Heart left ventricle (tissue), 16 donors: ENCODE measurements around the gene CHAF1B. TPM values are rescaled to one million over a fixed set of nuclear protein-coding genes. Genes with fewer than 3 reads are reported as not detected.

Source experiments
- ATAC-seq, 4 donors: fragments of 200-7000 bp; cut with Tn5 transposase; one replicate each; pipeline ENCODE4 v1.9.1; 2020 to 2022; ENCODE audit warnings: moderate library complexity in 4 of 4, mild to moderate bottlenecking in 3 of 4, moderate number of reproducible peaks in 1 of 4
- DNase-seq, 5 donors: peaks; one replicate each; pipeline ENCODE4 v3.0.0-alpha.2; 2020
- H3K27ac ChIP-seq, 12 donors: fragments of 200-600 bp; sonication (generic) in 4 of 12; one replicate each; pipeline versions ENCODE4 v1.5.0 to v1.8.0; 2016 to 2022; ENCODE audit warnings: mild to moderate bottlenecking in 2 of 12
- H3K27me3 ChIP-seq, 9 donors: fragments of 200-600 bp; sonication (generic) in 2 of 9; one replicate each; pipeline versions ENCODE4 v1.5.1 to v1.8.0; 2016 to 2022; ENCODE audit warnings: mild to moderate bottlenecking in 3 of 9
- H3K36me3 ChIP-seq, 9 donors: fragments of 200-600 bp; sonication (generic) in 2 of 9; one replicate each; pipeline versions ENCODE4 v1.5.0 to v1.8.0; 2018 to 2022; ENCODE audit warnings: mild to moderate bottlenecking in 2 of 9
- H3K4me1 ChIP-seq, 12 donors: fragments of 200-600 bp; sonication (generic) in 4 of 12; one replicate each; pipeline versions ENCODE4 v1.5.0 to v1.8.0; 2016 to 2022; ENCODE audit warnings: mild to moderate bottlenecking in 3 of 12
- H3K4me3 ChIP-seq, 12 donors: fragments of 200-600 bp; sonication (generic) in 4 of 12; one replicate each; pipeline versions ENCODE4 v1.5.0 to v1.8.0; 2017 to 2022; ENCODE audit warnings: mild to moderate bottlenecking in 9 of 12, moderate library complexity in 4 of 12
- H3K9me3 ChIP-seq, 12 donors: fragments of 200-600 bp; sonication (generic) in 4 of 12; one replicate each; pipeline versions ENCODE4 v1.5.0 to v1.8.0; 2016 to 2022; ENCODE audit warnings: mild to moderate bottlenecking in 1 of 12
- POLR2A ChIP-seq, 2 donors: fragments of 450-650 bp; IDR thresholded peaks; one replicate each; pipeline ENCODE4 v1.6.1; 2017; ENCODE audit warnings: antibody characterized with exemption in 2 of 2, mild to moderate bottlenecking in 2 of 2, moderate library complexity in 2 of 2
- WGBS, 4 donors: extraction: QIAGEN DNeasy Blood & Tissue Kit in 2 of 4; methylation state at CpG; one replicate each; pipeline versions ENCODE4 v1.1.5 to v1.1.7; 2013 to 2018; 5-methylcytosine and 5-hydroxymethylcytosine counted together
- intact Hi-C, 10 donors: fragments of 100-400 bp; cut with DNase I; formaldehyde crosslinking; loops; one replicate each; pipeline versions ENCODE4 v1.11.1 to v1.14.2; 2022
- polyA plus RNA-seq, 2 donors: library from polyadenylated mRNA; stranded (reverse); fragments of 200-250 nt; gene quantifications; one replicate each; pipeline ENCODE4 v1.2.3, GENCODE V29; 2013
- total RNA-seq, 9 donors: library from RNA; depleted of rRNA in 2 of 9; stranded (reverse); fragments of >200 nt in 2 of 9; fragmentation: NEBNext Ultra II Directional in 3 of 9; extraction: Animal tissue kit (Norgen Biotek cat#: 25700) in 3 of 9; gene quantifications; one replicate each; pipeline versions ENCODE4 v1.1.0 to v1.2.4, GENCODE V29; 2016 to 2023
- TF ChIP-seq, protein P1 (sequence below), 12 donors: fragments of 200-600 bp; sonication (generic) in 4 of 12; IDR thresholded peaks; one replicate each; pipeline versions ENCODE4 v1.5.0 to v1.8.0; 2018 to 2022; ENCODE audit warnings: antibody characterized with exemption in 12 of 12, mild to moderate bottlenecking in 5 of 12
- donor health status: ischemic (EF 13 %, LVEDD 7.1; RV severe dilation, severe dysfunction).
- donor health status: healthy with polysubstance abuse.
- donor health status: DM: no; HTN: yes; CAD: no.
- donor health status: DM: no; HTN: no; CAD: no.
- donor health status: ischemic (EF 25% LVEDD 6.9; RV normal size, moderate dysfunction).
- donor health status: ischemic (EF 25% LVEDD 5.7; RV mildly dilated, moderate dysfunction).
- donor health status: healthy.
- donor health status: DM: yes; HTN: yes; CAD: no.
- donor health status: ischemic (EF 35%, LVEDD 5.7; RV mildly dilated, moderate dysfunction).
- donor health status: nonischemic (EF 11% LVEDD 7.7; RV severe dilation, severe dysfunction).
- donor health status: DM: yes; HTN: yes; CAD: no.
- donor health status: PGD.
- donor health status: ischemic (EF 29% LVEDD 5.4; RV normal size, mild dysfunction).
- donor health status: nonischemic (EF 23%, LVEDD 6.1; RV moderate dilation, normal function).

The CHAF1B gene
- total and polyA plus RNA-seq, 11 donors, result 0.12 to 1.9 (median 0.54) TPM

DNA sequence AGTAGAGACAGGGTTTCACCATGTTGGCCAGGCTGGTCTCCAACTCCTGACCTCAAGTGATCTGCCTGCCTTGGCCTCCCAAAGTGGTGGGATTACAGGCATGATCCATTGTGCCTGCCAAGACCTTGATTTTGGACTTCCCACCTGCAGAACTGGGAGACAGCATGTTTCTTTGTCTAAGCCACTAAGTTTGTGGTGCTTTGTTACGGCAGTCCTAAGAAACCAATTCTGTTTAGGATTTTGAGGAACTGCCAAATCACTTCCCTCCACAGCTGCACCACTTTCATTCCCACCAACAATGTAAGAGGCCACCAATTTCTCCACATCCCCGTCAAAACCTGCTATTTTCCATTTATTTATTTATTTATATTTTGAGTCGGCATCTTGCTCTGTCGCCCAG, 46.1 kb downstream of the CHAF1B start:
- no peak for DNase-seq
- Histone ChIP-seq H3K27me3 (peaks cover 0 to 6% (median 0%) of the 10 kb centered on the region in 9 donors), H3K36me3 (no peaks in the 10 kb centered on the region), H3K27ac (peak overlapping the region in 3 of 12 donors; percentile 71 to 76 (median 76)), H3K9me3 (no peaks in the 10 kb centered on the region), H3K4me3 (peak overlapping the region in 3 of 12 donors; percentile 35 to 47 (median 37)), H3K4me1 (peaks cover 0 to 34% (median 5%) of the 10 kb centered on the region in 12 donors)
- WGBS, 4 donors, result 89 to 92% (median 92%) methylated on average over 4 of the region's 4 CpGs
- no peak for TF ChIP-seq POLR2A (IDR thresholded peaks at IDR 0.05)
- TF ChIP-seq, protein P1, sequence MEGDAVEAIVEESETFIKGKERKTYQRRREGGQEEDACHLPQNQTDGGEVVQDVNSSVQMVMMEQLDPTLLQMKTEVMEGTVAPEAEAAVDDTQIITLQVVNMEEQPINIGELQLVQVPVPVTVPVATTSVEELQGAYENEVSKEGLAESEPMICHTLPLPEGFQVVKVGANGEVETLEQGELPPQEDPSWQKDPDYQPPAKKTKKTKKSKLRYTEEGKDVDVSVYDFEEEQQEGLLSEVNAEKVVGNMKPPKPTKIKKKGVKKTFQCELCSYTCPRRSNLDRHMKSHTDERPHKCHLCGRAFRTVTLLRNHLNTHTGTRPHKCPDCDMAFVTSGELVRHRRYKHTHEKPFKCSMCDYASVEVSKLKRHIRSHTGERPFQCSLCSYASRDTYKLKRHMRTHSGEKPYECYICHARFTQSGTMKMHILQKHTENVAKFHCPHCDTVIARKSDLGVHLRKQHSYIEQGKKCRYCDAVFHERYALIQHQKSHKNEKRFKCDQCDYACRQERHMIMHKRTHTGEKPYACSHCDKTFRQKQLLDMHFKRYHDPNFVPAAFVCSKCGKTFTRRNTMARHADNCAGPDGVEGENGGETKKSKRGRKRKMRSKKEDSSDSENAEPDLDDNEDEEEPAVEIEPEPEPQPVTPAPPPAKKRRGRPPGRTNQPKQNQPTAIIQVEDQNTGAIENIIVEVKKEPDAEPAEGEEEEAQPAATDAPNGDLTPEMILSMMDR (IDR thresholded peaks at IDR 0.05), result no peak
- intact Hi-C loops, result no loop called here
- no peak for ATAC-seq

DNA sequence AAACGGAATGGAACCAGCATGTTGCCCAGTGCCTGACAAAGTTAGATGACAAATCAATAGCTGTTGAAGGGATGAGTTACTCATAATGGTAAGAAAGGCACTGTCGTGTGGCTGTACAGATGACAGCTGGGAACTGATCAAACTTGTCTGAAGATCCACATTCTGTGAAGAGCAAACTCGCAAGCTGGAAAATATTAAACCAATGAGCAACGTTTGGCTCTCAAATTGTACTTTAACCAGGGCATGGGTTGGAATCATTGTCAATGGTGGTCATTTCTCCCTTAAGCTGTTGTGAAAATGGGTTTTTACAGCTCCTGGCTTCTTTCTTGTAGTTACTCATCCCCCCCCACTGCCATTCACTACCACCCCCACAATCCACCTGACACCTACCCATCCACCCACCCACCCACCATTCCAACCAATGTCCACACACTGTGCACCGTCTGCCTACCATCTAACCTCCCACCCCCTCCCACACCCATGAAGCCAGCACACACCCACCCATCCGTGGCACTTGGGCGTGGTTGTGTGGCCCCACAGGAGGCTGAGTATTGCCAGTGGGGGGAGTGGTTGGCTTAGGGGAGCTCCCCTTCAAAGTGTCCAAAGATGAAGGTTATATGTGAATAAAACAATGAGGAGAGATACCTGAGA, 48.0 kb downstream of the CHAF1B start:
- no peak for TF ChIP-seq POLR2A (IDR thresholded peaks at IDR 0.05)
- TF ChIP-seq, protein P1 (IDR thresholded peaks at IDR 0.05), result no peak
- H3K36me3 ChIP-seq, result no peaks in the 10 kb centered on the region
- WGBS, 4 donors, result 92 to 95% (median 93%) methylated on average over 7 of the region's 7 CpGs
- no peaks in the 10 kb centered on the region for H3K9me3 ChIP-seq
- H3K4me1 ChIP-seq, result peaks cover 0 to 41% (median 5%) of the 10 kb centered on the region in 12 donors
- DNase-seq (no peak), ATAC-seq (no peak)
- no peak overlapping the region for H3K27ac ChIP-seq
- H3K4me3 ChIP-seq, result no peak overlapping the region
- H3K27me3 ChIP-seq, result peaks cover 0 to 6% (median 0%) of the 10 kb centered on the region in 9 donors
- intact Hi-C loops, result no loop called here

DNA sequence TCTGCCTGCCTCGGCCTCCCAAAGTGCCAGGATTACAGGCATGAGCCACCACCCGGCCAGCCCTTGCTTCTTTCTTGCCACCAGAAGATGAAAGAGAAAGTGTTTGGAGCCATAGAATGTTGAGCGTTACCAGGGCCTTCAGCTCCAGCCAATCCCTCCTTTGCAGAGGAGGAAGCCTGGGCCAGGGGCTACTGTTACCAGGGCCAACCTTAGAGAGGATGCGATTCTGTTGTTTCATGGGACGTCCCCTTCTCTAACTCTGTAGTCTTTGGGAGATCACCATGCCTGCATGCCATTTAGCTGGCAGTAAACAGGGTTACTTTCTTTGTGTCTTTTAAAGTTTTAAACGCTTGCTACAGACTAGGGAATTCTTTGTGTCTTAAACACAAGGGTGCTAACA, 49.0 kb downstream of the CHAF1B start:
- 87 to 100% (median 92%) methylated on average over 6 of the region's 6 CpGs for WGBS, 4 donors
- intact Hi-C loops, result no loop called here
- H3K36me3 ChIP-seq, result no peaks in the 10 kb centered on the region
- TF ChIP-seq, protein P1 (IDR thresholded peaks at IDR 0.05), result no peak
- TF ChIP-seq POLR2A (IDR thresholded peaks at IDR 0.05), result no peak
- ATAC-seq, result no peak
- no peaks in the 10 kb centered on the region for H3K9me3 ChIP-seq
- H3K4me1 ChIP-seq, result peaks cover 0 to 34% (median 5%) of the 10 kb centered on the region in 12 donors
- no peak overlapping the region for H3K4me3 ChIP-seq
- H3K27ac ChIP-seq, result no peak overlapping the region
- peaks cover 0 to 6% (median 0%) of the 10 kb centered on the region in 9 donors for H3K27me3 ChIP-seq
- DNase-seq, result no peak

DNA sequence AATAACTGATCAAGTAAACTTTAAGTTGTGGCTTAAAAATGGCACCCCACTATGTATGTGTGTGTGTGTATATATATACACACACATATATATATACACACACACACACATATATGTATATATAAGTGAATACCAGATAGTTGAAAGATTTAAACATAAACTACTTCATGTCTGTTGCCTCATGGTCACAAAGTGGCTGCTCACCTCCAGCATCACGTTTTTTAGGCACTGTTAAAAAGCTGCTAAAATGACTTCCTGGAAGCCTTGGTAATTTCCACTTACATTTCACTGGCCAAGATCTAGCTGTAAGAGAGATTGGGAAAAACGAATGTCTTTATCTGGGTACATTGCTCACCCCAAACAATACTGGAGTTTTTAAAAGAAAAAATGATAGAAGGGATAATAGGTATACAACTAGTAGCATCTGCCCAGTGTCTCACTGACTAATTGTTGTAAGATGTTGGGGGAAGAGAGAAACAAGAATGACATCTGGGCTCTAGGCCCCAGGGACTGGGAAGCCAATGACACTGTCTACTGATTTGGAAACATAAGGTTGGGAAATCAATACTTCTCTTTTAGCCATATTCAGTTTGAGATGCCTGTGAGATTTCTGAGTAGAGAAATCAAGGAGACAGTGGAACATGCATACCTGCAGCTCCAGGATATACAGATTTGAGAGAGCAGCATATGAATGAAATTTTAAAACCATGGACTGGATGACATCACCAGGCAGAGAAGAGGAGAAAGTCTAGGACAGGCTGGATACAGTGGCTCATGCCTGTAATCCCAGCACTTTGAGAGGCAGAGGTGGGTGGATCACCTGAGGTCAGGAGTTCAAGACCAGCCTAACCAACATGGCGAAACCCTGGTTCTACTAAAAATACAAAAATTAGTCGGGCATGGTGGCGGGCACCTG, 51.9 kb downstream of the CHAF1B start:
- Histone ChIP-seq H3K27me3 (no peaks in the 10 kb centered on the region), H3K27ac (no peak overlapping the region), H3K4me1 (peaks cover 0 to 7% (median 0%) of the 10 kb centered on the region in 12 donors), H3K4me3 (no peak overlapping the region), H3K9me3 (no peaks in the 10 kb centered on the region), H3K36me3 (no peaks in the 10 kb centered on the region)
- TF ChIP-seq, protein P1 (IDR thresholded peaks at IDR 0.05), result no peak
- TF ChIP-seq POLR2A (IDR thresholded peaks at IDR 0.05), result no peak
- 76 to 97% (median 87%) methylated on average over 5 of the region's 5 CpGs for WGBS, 4 donors
- peak in 1 of 4 donors; percentile 52 for ATAC-seq
- intact Hi-C loops, result no loop called here
- no peak for DNase-seq
